ENCODE measurements around the gene CHRNA3.

The CHRNA3 gene

GRCh38 chr15:78571382-78571781 lies 49.4 kb downstream of the CHRNA3 start:
- no peak for TF ChIP-seq CTCF (IDR thresholded peaks at IDR 0.05; ENCODE audit: low read depth, low read length)
- no peak for DNase-seq (ENCODE audit: extremely low read depth, low read depth)

GRCh38 chr15:78570710-78571109 lies 50.1 kb downstream of the CHRNA3 start:
- DNase-seq (ENCODE audit: extremely low read depth, low read depth), result no peak
- TF ChIP-seq CTCF (IDR thresholded peaks at IDR 0.05; ENCODE audit: low read depth, low read length), result no peak

- DNase-seq (ENCODE audit: extremely low read depth, low read depth), result no peak
- no peak for TF ChIP-seq CTCF (IDR thresholded peaks at IDR 0.05; ENCODE audit: low read depth, low read length)
Measured at GRCh38 chr15:78567531-78567930, 53.3 kb downstream of the CHRNA3 start.

GRCh38 chr15:78565951-78566774 lies 54.6 kb downstream of the CHRNA3 start:
- TF ChIP-seq CTCF (IDR thresholded peaks at IDR 0.05; ENCODE audit: low read depth, low read length), result no peak; the same call in 1 of the 2 replicates
- DNase-seq (ENCODE audit: extremely low read depth, low read depth), result no peak

- no peak for TF ChIP-seq CTCF (IDR thresholded peaks at IDR 0.05; ENCODE audit: low read depth, low read length)
Measured at GRCh38 chr15:78565097-78565950, 55.5 kb downstream of the CHRNA3 start, which contains the start of gene CHRNA5. Gene CHRNA5 (plus strand): TSS chr15:78565520. CDS start chr15:78565720, 200 bp downstream.

GRCh38 chr15:78564743-78565096 lies 56.1 kb downstream of the CHRNA3 start:
- no peak for DNase-seq (ENCODE audit: extremely low read depth, low read depth)

More at GRCh38 chr15:78565097-78565950, 55.5 kb downstream of the CHRNA3 start, which contains the start of gene CHRNA5:
- peak; percentile 27 for DNase-seq (ENCODE audit: extremely low read depth, low read depth)

More at GRCh38 chr15:78564743-78565096, 56.1 kb downstream of the CHRNA3 start:
- no peak for TF ChIP-seq CTCF (IDR thresholded peaks at IDR 0.05; ENCODE audit: low read depth, low read length)
